Neural cell (in vitro differentiated cells): ENCODE data around the gene HDLBP. TPM values are rescaled to one million over a fixed set of nuclear protein-coding genes. Genes with fewer than 3 reads are reported as not detected.

ENCODE experiments used
- H2AFZ ChIP-seq: fragments of 200-600, 300-800 bp; sonication (generic), shearing (Covaris generic); 2 replicates; pipeline ENCODE4 v1.6.0; 2014; ENCODE audit warnings: low read depth, mild to moderate bottlenecking, antibody characterized with exemption, low read length, moderate library complexity
- H3F3A ChIP-seq: fragments of 200-600 bp; shearing (Covaris generic); 2 replicates; pipeline ENCODE4 v1.6.1; 2016; ENCODE audit warnings: mild to moderate bottlenecking, moderate library complexity, mixed read lengths, antibody characterized with exemption, low read length; ENCODE audit not compliant: insufficient read depth, poor library complexity, severe bottlenecking
- H3K27ac ChIP-seq: fragments of 200-600, 300-800 bp; sonication (generic), shearing (Covaris generic); 2 replicates; pipeline ENCODE4 v1.5.1; 2014; ENCODE audit warnings: mild to moderate bottlenecking, low read length, moderate library complexity
- H3K27me3 ChIP-seq: fragments of 300-800, 200-600 bp; sonication (generic), shearing (Covaris generic); 2 replicates; pipeline ENCODE4 v1.6.0; 2014; ENCODE audit warnings: mild to moderate bottlenecking, low read depth, low read length, moderate library complexity; ENCODE audit not compliant: insufficient read depth
- H3K36me3 ChIP-seq: fragments of 300-800, 200-600 bp; sonication (generic), shearing (Covaris generic); 2 replicates; pipeline ENCODE4 v1.5.1; 2014; ENCODE audit warnings: mild to moderate bottlenecking, antibody characterized with exemption, low read length, moderate library complexity; ENCODE audit not compliant: insufficient read depth
- H3K4me2 ChIP-seq: fragments of 300-800, 200-600 bp; sonication (generic), shearing (Covaris generic); 2 replicates; pipeline ENCODE4 v1.6.0; 2014; ENCODE audit warnings: mild to moderate bottlenecking, low read length
- H3K4me3 ChIP-seq: fragments of 300-800, 200-600 bp; sonication (generic), shearing (Covaris generic); 2 replicates; pipeline ENCODE4 v1.5.1; 2014; ENCODE audit warnings: mild to moderate bottlenecking, low read length, moderate library complexity
- H3K79me2 ChIP-seq: fragments of 200-600 bp; shearing (Covaris generic); replicated peaks from 2 replicates; pipeline ENCODE4 v1.6.0; 2014; ENCODE audit warnings: mild to moderate bottlenecking, low read length, moderate library complexity; ENCODE audit not compliant: insufficient read depth
- H3K9ac ChIP-seq: fragments of 300-800, 200-600 bp; sonication (generic), shearing (Covaris generic); 2 replicates; pipeline ENCODE4 v1.6.1; 2016; ENCODE audit warnings: mild to moderate bottlenecking, low read length, mixed read lengths
- H3K9me2 ChIP-seq: fragments of 200-600 bp; shearing (Covaris generic); 2 replicates; pipeline ENCODE4 v1.6.1; 2016; ENCODE audit warnings: mild to moderate bottlenecking, low read length, mixed read lengths; ENCODE audit not compliant: insufficient read depth
- H3K9me3 ChIP-seq: fragments of 200-600, 300-800 bp; sonication (generic), shearing (Covaris generic); 2 replicates; pipeline ENCODE4 v1.6.1; 2016; ENCODE audit warnings: mild to moderate bottlenecking, mixed run types, low read length, moderate library complexity, mixed read lengths
- H4K20me1 ChIP-seq: fragments of 200-600 bp; shearing (Covaris generic); 2 replicates; pipeline ENCODE4 v1.6.1; 2016; ENCODE audit warnings: mild to moderate bottlenecking, mixed run types; ENCODE audit not compliant: insufficient read depth
- EP300 ChIP-seq: fragments of 450-650 bp; conservative IDR thresholded peaks from 2 replicates; pipeline ENCODE4 v1.6.1; 2014; ENCODE audit warnings: antibody characterized with exemption, mild to moderate bottlenecking, moderate library complexity; ENCODE audit not compliant: poor library complexity, severe bottlenecking
- EZH2 ChIP-seq: fragments of 200-600, 300-800 bp; shearing (Covaris generic), sonication (generic); IDR thresholded peaks from 2 replicates; pipeline ENCODE4 v1.6.1; 2014; ENCODE audit warnings: antibody characterized with exemption, low read length, borderline replicate concordance, mild to moderate bottlenecking; ENCODE audit not compliant: insufficient read depth, poor library complexity, severe bottlenecking
- MXI1 ChIP-seq: fragments of 450-650 bp; conservative IDR thresholded peaks from 2 replicates; pipeline ENCODE4 v1.6.1; 2014; ENCODE audit warnings: antibody characterized with exemption, mild to moderate bottlenecking; ENCODE audit not compliant: poor library complexity, severe bottlenecking
- POLR2AphosphoS5 ChIP-seq: IDR thresholded peaks from 2 replicates; pipeline ENCODE4 v1.6.1; 2012
- RAD21 ChIP-seq: fragments of 450-650 bp; conservative IDR thresholded peaks from 2 replicates; pipeline ENCODE4 v1.6.1; 2014; ENCODE audit warnings: antibody characterized with exemption, mild to moderate bottlenecking, moderate library complexity
- SMC3 ChIP-seq: fragments of 450-650 bp; conservative IDR thresholded peaks from 2 replicates; pipeline ENCODE4 v1.6.1; 2014; ENCODE audit warnings: antibody characterized with exemption, mild to moderate bottlenecking, moderate library complexity; ENCODE audit not compliant: poor library complexity
- TAF1 ChIP-seq: IDR thresholded peaks from 2 replicates; pipeline ENCODE4 v1.6.1; 2012; ENCODE audit warnings: low read depth
- polyA plus RNA-seq: library from polyadenylated mRNA; depleted of rRNA; stranded (reverse); fragments of >200 nt; gene quantifications from 2 replicates; pipeline ENCODE4 v1.2.3, GENCODE V29; 2014
- TF ChIP-seq, protein P1 (sequence below): IDR thresholded peaks from 2 replicates; pipeline ENCODE4 v1.6.1; 2012; ENCODE audit warnings: borderline replicate concordance
- TF ChIP-seq, protein P2 (sequence below): fragments of 450-650 bp; IDR thresholded peaks from 2 replicates; pipeline ENCODE4 v1.5.1; 2014; ENCODE audit warnings: antibody characterized with exemption, mild to moderate bottlenecking, moderate library complexity; ENCODE audit not compliant: poor library complexity, severe bottlenecking

Gene HDLBP
- polyA plus RNA-seq, 1 donor from 2014 or later: 61.9 TPM

DNA sequence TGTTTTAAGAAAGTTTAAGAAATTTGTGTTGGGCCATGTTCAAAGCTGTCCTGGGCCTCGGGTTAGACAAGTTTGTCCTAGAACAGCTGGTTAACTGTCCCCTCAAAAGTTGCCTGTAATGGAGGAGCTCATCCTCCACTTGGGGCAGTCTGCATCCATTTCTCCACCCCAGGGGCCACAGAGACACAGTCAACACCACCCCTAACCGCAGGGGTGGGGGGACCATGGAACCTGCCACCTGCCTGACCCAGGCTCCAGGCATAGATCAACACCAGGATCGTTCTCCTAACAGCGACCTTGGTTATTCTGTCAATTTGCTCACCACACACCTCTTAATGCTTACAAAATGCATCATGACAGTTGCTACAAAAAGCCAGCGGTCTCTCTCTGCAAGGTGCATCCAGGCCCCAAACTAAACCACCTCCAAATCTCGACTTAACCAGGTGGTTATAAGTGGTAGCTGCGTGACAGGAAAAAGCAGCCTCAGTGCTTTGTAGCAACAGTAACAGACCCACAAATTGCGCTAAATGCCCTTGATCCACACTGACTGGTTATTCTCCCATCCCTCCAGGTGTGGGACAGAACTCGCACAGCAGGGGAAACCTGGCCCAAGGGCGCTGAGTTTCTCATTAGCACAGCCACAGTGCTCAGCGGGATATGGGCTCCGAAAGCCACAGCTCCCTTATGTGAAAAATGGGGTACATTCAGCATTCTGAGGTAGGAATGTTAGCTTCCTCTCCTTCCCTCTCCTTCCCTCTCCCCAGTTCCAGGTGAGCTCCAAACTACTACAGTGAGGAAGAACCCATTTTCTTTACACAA, 48.0 kb downstream of the HDLBP start:
- Histone ChIP-seq H3K4me3 (no peak overlapping the region), H3K79me2 (peaks cover 9% of the 10 kb centered on the region), H3K9me2 (no peaks in the 10 kb centered on the region), H3K9ac (no peak overlapping the region), H3K9me3 (no peaks in the 10 kb centered on the region), H3F3A (no peaks in the 10 kb centered on the region), H3K36me3 (no peaks in the 10 kb centered on the region), H2AFZ (no peak overlapping the region), H3K27me3 (no peaks in the 10 kb centered on the region), H3K27ac (no peak overlapping the region), H3K4me2 (no peak overlapping the region), H4K20me1 (no peaks in the 10 kb centered on the region)
- TF ChIP-seq RAD21 (no peak), SMC3 (no peak)

DNA sequence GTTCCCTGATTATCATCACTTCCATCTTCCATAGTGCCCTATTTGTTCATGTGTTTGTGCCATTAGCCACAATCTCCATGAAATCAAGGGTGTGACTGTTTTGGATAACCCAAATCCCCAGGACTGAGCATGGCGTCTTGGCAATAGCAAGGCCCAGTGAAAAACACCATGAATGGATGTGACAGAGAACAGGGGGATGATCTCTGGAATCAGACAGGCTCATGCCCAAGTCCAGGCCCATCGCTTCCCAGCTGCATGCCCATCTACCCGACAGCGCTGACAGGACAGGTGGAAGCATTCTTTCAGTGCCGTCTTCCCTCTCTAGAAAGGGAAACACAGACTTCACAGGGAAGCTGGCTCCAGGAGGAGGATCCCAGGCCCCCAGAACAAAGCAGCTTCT, 50.0 kb downstream of the HDLBP start:
- no peak overlapping the region for H2AFZ ChIP-seq
- no peak overlapping the region for H3K27ac ChIP-seq
- no peak overlapping the region for H3K4me3 ChIP-seq
- H4K20me1 ChIP-seq: no peaks in the 10 kb centered on the region
- no peaks in the 10 kb centered on the region for H3K36me3 ChIP-seq
- H3K79me2 ChIP-seq: peaks cover 6% of the 10 kb centered on the region
- no peaks in the 10 kb centered on the region for H3K9me2 ChIP-seq
- no peaks in the 10 kb centered on the region for H3K9me3 ChIP-seq
- no peak overlapping the region for H3K4me2 ChIP-seq
- no peaks in the 10 kb centered on the region for H3F3A ChIP-seq
- no peaks in the 10 kb centered on the region for H3K27me3 ChIP-seq
- TF ChIP-seq SMC3 (no peak), EZH2 (no peak), EP300 (no peak), RAD21 (no peak), MXI1 (no peak), TAF1 (no peak), POLR2AphosphoS5 (no peak)
- TF ChIP-seq, protein P1, sequence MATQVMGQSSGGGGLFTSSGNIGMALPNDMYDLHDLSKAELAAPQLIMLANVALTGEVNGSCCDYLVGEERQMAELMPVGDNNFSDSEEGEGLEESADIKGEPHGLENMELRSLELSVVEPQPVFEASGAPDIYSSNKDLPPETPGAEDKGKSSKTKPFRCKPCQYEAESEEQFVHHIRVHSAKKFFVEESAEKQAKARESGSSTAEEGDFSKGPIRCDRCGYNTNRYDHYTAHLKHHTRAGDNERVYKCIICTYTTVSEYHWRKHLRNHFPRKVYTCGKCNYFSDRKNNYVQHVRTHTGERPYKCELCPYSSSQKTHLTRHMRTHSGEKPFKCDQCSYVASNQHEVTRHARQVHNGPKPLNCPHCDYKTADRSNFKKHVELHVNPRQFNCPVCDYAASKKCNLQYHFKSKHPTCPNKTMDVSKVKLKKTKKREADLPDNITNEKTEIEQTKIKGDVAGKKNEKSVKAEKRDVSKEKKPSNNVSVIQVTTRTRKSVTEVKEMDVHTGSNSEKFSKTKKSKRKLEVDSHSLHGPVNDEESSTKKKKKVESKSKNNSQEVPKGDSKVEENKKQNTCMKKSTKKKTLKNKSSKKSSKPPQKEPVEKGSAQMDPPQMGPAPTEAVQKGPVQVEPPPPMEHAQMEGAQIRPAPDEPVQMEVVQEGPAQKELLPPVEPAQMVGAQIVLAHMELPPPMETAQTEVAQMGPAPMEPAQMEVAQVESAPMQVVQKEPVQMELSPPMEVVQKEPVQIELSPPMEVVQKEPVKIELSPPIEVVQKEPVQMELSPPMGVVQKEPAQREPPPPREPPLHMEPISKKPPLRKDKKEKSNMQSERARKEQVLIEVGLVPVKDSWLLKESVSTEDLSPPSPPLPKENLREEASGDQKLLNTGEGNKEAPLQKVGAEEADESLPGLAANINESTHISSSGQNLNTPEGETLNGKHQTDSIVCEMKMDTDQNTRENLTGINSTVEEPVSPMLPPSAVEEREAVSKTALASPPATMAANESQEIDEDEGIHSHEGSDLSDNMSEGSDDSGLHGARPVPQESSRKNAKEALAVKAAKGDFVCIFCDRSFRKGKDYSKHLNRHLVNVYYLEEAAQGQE: no peak
- TF ChIP-seq, protein P2, sequence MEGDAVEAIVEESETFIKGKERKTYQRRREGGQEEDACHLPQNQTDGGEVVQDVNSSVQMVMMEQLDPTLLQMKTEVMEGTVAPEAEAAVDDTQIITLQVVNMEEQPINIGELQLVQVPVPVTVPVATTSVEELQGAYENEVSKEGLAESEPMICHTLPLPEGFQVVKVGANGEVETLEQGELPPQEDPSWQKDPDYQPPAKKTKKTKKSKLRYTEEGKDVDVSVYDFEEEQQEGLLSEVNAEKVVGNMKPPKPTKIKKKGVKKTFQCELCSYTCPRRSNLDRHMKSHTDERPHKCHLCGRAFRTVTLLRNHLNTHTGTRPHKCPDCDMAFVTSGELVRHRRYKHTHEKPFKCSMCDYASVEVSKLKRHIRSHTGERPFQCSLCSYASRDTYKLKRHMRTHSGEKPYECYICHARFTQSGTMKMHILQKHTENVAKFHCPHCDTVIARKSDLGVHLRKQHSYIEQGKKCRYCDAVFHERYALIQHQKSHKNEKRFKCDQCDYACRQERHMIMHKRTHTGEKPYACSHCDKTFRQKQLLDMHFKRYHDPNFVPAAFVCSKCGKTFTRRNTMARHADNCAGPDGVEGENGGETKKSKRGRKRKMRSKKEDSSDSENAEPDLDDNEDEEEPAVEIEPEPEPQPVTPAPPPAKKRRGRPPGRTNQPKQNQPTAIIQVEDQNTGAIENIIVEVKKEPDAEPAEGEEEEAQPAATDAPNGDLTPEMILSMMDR: no peak
- H3K9ac ChIP-seq: no peak overlapping the region
